HG03139 (cell line): ENCODE results near the gene HMGB1.

Experiments
- ATAC-seq: cut with Tn5 transposase; IDR thresholded peaks from one replicate; pipeline ENCODE4 v1.9.1; 2021; ENCODE audit not compliant: unreplicated experiment

Gene HMGB1

DNA sequence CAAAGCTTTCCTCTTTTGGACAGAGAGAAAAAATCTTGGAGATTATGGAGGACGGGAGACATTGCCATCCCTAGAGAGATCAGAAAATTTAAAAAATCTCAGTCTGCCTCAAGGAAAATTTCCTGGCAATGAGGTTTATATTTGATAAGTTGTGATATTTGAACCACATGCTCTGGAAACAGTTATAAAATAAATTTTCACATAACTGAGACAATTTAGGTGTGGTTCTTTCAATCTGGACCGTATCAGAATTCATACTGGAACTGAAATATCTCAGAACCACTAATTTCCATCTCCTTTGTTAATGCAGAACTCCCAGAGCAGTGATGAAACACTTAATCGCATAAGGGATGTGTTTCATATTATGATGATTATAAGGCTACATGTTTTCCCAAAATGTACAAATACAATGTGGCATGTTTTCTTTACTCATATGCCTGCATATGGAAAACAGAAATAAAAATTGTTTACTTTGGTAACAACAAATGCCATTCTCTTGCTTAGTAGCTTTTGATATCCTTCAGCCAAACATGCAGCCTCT lies 29.8 kb downstream of the HMGB1 start:
- no peak for ATAC-seq

DNA sequence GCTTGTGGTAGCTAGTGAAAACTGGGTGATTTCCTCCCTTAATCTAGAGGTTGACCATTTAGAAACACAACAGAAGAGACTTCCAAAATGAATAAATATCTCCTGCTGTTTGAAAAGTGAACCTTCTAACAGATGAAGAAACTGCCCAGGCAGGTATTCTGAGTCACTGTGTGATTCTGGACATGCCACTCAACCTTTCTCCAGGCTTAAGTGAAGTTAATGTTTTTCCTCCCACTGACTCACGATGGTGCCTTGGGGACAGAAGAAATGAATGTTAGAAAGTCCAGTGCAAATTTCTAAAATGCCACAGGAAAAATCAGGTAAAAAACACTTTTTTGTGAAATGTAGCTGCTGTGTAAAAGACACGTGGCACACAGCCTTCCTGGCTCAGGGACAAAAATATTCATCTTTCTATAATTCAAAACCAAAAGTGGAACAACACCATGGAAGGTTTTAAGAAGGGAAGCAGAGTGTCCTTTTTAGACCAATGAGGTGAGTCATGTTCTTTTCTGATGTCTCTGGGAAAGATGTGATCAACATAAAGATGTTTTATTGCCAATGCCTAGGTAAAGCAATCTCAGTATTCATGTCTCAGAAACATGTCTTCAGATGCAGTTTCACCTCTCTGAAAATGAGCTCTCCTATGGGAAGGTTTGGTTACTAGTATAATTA lies 34.3 kb downstream of the HMGB1 start:
- ATAC-seq = no peak

DNA sequence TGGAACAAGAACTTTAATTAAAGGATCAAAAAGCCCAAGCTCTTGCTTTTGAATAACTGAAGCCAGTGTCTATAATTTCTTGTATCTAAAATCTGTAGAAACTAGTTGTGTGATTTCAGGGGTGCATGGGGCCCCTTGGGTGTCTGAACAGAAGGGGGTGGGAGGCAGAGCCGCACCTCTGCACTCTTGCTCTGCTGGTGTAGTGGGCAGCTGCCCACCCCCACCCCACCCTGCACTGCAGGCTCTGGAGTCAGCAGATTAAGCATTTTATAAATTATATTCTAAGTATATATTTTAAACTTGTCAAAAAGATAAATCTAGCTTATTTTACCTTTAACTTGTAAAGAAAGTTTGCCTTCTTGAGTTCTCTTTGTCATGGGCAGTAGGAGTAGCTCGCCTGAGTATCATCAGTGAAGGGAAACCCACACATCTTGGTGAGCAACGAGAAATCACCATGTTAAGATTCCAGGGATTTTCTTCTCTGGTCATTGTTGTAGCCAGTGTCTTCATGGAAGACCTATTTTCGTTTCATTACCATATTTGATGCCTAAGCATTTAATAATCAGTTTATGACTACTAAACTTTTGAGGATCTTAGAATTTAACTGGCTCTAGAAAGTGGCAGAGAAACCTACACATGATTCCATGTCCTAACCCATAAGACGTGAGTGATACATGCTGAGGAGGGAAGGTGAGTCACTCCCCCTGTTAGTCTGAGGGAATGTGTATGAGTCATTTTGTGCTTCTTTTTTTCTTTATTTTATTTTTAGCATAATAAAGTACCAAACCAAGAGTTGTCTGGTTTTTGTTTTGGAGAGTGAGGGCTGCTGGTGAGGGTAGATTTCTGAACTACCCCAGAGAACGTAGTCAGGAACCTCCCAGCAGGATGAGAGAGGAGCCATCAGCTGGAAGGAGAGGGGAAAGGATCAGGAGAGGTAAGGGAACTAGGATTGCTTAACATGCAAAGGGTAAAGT lies 35.7 kb downstream of the HMGB1 start:
- peak; percentile 43 for ATAC-seq

DNA sequence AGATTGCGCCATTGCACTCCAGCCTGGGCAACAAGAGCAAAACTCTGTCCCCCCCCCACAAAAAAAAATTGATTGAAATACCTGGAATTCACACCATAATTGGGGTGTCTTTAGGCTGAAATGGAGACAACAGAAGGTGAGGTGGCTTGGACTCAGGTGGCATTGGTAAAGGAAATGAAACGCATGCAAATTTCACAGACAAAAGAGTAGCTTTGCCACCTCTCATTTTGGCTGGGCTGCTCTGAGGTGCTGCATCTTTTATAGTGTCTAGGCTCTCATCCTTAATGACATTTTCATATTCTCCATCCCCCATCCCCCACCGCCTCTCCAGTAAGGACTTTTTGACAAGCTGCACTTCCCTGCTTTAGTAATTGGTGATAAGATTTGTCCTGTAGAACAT lies 36.5 kb downstream of the HMGB1 start:
- no peak for ATAC-seq

DNA sequence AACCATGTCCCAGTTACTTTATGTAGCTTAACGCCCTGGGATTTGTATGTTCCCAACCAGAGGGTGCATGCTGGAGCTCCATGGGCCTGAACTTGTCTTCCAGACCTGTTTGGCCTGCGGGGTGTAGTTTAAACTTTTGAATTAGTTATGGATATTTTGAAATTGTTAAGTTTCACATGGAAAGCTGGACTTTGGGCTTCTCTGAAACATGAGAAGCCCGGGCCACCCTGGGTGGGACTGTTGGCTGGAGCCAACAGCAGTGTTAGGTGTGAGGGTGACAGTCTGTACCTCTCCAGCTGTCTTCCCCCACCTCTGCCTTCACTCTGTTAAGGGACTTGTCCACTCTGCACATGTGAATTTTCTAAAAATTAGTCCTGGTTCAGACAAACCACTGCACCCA lies 41.8 kb downstream of the HMGB1 start:
- ATAC-seq = no peak

DNA sequence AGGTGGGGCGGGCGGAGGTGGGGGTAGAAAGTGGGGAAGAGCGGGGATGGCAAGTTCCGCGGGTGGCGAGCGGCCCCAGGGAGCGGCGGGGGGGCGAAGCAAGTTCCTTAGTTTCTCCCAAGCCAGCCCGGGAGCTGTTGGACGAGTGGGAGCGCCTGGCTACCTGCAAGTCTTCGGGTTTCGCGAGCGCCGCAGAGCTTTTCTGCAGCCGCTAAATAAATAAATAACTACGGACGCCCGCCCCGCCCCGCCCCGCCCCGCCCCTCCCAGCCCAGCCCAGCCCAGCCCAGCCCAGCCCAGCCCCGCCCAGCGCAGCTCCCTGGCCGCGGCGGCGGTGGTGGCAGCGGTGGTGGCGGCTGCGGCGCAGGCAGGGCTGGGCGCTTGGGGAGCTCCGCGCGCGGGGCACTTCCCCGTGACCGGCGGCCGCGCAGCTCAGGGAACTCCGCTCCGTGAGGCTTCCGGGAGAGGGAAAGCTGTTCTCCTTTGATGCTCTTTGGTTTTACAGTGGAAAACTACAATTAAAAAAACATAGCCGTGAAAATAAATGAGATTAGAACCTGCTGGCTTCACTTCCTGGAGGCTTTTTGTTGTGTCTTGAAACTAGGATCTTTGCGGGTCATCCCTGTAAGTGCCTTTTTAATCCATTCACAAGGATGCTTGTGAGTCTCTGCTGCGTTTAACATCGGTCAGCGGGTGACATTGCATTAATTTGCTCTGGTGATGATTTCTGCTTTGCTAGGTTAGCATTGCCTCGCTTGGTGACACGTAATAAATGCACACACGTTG lies 43.5 kb downstream of the HMGB1 start, which contains the start of gene UBE2L5:
Gene UBE2L5 (plus strand): TSS at position 440 of the 786 bp plus-strand sequence. CDS start 5,498 bp downstream, outside the sequence.
- ATAC-seq = peak; percentile 56

DNA sequence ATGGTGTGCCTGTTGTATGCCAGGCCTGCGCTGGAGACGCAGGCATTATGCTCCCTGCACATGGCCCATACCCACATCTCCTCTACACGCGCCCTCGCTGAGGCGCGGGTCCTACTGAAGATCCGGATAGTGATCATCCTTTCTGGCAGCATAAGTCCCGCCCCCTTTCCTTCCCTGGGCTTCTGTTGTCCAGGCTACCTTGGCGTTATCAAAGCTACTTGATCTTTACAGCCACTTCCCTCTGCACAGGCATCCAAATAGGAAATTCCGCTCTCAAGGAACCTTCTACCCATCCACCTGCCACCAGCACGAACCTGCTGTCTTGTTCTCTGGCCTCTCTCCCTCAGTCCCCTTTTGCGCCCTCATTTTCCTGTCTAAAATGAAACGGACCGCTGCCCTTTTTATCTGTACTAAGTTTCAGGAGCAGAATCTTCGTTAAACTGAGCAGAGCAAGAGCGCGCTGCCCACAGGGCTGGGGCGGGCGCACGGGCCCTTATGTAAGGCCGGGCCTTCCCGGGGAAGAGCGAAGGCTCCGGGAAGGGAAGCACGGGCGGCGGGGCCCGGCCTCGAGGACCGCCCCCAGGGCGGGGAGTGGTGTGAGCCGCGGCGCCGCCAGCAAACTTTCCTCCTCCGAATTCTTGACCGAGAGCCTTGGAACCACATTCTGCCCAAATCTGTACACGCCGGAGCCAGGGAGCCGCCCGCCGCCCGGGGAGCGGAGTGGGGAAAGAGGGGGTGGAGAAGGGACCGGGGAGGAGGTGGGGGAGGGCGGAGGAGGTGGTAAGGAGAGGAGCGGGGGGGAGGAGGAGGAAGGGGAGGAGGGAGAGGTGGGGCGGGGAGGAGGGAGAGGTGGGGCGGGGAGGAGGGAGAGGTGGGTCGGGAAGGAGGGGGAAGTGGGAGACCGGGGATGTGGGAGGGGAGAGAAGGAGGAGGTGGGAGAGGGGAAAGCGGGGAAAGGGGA lies 44.4 kb downstream of the HMGB1 start:
- no peak for ATAC-seq

DNA sequence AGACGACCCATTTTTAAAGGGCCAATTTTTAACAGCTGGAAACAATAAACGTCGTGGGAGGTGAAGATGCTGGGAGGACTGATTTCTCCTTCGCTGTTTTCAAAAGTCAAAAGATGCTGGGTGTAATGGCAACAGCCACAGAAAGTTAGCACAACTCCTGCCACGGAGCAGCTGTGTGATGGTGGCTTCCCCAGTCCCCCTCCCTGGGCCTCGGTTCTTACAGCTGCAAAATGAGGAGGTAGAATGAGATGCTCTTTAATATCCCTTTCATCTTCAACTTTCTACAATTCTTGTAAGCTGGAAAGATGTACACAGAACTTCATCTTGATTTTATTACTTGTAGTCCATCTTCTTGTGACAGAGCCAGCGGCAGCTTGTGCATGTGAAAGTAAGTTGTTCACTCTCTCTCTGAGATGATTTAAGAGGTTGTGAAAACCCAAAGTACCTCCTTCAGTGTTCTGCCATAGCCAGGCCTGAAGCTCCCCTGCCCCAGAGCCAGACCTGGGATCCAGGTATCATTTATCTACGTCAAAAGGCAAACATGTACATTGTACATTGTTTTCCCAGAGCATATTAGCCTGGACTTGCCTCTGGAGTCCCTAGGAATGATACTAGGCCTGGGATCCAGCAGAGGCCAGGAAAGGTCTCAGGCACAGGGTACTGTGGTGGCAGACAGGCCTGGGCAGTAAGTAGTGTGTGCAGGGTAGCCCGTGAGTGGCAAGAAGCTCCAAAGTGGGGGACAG lies 46.8 kb downstream of the HMGB1 start:
- no peak for ATAC-seq

DNA sequence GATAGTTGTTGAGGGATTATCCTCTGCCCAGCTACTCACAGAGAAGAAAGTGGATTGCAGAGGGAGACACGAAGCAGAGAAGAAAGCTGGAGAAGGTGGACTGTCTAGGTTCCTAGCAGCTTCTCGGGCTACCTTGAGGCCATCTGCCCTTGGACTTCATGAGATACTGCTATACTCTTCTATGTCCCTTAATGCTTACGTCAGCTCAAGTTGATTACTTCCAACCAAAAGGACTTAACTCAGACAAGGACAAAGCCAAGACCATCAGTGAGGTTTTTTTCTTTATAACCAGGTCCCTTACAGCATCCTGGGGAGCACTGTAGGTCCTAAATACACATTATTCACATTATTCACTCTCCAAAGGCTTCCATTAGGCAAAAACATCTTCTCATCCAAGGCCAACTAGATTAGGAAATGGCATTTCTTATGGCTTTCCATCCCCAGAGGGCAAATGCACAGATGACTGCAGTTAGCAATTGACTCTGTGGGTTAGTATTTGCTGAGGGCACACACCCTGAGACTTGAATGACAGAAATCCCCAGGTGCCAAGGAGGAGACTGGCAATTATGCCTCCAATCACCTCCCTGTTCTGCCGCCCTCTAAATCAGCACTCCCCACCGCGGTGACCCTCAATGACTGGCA lies 47.5 kb downstream of the HMGB1 start:
- no peak for ATAC-seq

DNA sequence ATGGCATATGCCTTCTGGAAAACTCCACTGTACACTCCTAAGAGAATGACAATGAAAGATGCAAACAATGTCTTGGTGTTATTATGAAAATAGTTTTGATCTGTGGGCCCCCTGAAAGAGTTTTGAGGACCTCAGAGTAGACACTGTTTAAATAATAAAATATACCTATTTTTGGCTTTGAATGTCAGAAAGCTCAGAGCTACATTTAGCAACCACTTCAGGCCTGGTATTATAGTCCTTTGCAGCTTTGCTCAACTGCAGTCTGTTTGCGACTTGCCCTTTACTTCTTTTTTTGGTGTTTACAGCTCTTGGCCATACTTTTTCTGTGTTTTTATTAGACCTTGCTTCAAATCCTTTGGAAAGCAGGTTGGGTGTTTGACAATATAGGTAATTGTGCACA lies 49.3 kb downstream of the HMGB1 start:
- no peak for ATAC-seq

DNA sequence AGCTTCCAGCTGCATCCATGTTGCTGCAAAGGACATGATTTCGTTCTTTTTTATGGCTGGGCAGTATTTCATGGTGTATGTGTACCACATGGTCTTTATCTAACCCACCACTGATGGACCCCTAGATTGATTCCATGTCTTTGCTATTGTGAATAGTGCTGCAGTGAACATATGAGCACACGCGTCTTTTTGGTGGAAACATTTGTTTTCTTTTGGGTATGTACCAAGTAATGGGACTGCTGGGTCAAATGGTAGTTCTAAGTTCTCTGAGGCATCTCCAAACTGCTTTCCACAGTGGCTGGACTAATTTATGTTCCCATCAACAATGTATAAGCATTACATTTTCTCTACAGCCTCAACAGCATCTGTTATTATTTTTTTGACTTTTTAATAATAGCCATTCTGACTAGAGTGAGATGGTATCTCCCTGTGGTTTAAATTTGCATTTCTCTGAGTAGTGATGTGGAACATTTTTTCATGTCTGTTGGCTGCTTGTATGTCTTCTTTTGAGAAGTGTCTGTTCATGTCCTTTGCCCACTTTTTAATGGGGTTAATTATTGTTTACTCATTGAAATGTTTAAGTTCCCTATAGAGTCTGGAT lies 50.2 kb downstream of the HMGB1 start:
- peak; percentile 73 for ATAC-seq

DNA sequence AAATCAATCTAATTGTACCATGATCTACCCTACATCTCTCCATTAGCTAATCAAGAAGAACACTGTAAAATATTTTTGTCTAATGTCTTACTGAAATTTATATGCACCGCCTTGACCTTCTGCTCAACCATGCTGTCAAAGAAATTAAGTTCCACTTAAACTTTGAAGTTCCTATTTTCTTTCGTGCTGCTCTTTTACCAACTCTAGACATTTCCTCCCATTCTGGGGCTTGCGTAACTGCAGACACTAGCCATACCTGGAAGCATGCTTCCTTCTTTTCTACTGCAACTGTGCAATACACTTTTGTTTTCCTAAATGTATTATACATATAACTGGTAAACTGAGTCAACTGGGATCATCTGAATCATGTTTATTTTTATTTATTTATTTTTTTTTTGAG lies 51.9 kb downstream of the HMGB1 start:
- no peak for ATAC-seq

DNA sequence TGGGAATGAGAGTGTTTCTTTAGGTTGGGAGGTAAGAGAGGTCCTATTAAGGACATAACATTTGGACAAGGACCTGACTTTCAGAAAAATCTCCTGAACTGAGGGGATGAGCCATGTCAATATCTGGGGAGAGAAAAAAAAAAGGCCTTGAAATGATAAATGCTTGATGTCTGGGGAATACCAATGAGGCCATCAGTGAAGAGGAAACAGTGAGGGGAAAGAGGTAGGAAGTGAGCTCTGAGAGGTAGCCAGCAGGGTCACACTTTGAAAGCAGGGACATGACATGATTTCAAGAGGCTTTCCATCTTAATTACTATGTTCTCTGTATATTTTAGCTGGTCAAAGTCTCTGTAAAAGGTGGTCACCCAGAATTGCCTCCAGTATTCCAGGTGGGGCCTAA lies 53.4 kb downstream of the HMGB1 start:
- no peak for ATAC-seq

DNA sequence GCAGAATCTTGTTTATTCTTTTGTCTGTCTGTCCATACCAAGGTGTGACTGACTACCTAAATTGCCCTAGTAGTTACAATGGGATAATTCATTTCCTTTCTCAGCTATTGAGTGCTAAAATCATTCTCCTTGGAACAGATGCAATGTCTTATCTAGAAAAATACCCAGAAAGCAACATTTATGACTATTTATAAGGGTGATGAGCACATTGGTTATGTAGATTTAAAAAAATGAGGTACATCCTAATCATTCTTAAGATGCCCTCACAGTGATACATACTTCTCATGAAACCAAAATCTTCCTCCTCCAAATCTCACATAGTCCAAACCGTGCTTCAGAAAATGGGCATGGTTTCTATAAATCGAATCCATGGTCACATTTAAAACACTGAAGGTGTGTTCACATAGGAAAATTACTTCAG lies 55.0 kb downstream of the HMGB1 start:
- ATAC-seq = no peak

DNA sequence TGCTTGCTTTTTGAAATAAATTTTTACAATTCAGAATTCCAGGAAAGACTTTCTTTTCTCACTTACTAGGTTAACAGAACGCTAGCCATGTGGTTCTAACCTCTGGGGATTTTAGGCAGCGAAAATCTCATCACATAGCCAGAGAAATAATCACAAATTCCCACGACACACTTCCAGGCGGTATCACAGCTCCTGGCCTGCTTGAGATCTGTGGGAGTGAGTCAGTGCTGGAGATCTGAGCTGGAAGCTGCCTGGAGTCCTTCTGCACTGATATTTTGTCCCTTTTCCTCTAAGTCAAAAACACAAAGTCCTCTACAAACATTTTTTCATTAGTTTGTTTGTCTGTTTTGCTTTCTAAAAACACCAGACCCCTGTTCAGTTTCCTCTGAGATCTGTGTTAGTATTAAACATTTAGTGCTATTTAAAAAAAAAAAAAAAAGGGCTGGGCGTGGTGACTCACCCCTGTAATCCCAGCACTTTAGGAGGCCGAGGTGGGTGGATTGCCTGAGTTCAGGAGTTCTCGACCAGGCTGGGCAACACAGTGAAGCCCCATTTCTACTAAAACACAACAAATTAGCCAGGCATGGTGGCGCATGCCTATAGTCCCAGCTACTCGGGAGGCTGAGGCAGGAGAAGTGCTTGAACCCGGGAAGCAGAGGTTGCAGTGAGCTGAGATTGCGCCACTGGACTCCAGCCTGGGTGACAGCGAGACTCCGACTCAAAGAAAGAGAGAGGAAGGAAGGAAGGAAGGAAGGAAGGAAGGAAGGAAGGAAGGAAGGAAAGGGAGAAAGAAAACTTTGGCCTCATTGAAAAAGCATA lies 55.6 kb downstream of the HMGB1 start:
- ATAC-seq = no peak

DNA sequence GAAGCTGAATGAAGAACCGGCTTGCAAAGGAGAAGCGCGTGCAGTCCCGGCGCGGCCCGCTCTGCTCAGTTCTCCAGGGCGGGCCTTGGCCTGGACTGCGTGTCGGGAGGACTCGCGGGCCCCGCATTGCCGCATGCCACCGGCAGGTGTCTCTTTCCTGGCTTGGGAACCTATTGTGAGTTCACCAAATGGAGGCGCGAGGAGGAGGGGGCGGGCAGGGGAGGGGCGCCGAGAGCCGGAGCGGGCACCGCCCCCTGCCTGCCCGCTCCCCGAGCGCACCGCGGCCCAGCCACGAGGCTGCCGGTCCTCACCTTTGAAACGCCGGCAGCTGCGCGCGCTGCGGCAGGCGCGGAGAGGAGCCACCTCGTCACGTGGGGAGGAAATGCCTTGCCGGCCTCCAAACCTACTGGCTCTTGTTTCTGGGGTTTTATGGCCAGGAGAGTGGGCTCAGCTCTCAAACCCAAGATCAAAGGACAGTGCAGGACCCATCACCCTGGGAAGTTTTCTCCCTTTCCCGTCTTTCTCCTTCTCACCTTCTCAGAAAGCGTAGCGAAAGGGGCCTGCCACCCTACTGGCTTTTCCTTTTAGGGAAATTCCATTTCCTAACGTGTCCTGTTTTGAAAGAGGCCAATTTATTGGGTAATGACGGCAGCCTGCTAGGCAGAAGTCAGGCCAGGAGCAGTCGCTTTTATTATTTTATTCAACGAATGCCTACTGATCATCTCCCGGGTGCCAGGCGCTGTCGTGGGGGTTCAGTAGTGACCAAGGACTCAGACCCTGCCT lies 57.2 kb downstream of the HMGB1 start:
- peak; percentile 81 for ATAC-seq
